Right lung (tissue), 5 donors: ENCODE measurements around the gene SLC16A5. TPM values are rescaled to one million over a fixed set of nuclear protein-coding genes. Genes with fewer than 3 reads are reported as not detected.
"Not testable (repeated sequence)": the region's sequence is repeated elsewhere in the genome, so short reads cannot be mapped to it uniquely, and the experiment has no call there.

Source experiments
- DNase-seq, 2 donors: peaks; one replicate each; pipeline ENCODE4 v3.0.0-alpha.2; 2013
- polyA plus RNA-seq, 5 donors: library from polyadenylated mRNA; unstranded; fragments of 120-200 nt; gene quantifications; one replicate each; pipeline versions ENCODE4 v1.2.1 to v1.2.3, GENCODE V29; 2013; ENCODE audit warnings: inconsistent platforms in 1 of 5, low replicate concordance in 1 of 5; ENCODE audit not compliant: insufficient read length in 5 of 5, insufficient read depth in 1 of 5

SLC16A5 gene
- polyA plus RNA-seq, 5 donors, result 16.1 to 26.8 (median 23.3) TPM

- DNase-seq, result no peak
Observed at GRCh38 chr17:75063626-75064025, 24.1 kb upstream of the SLC16A5 start.

- no peak for DNase-seq
Observed at GRCh38 chr17:75064040-75064439, 23.7 kb upstream of the SLC16A5 start.

- no peak for DNase-seq
Observed at GRCh38 chr17:75064460-75064859, 23.3 kb upstream of the SLC16A5 start.

GRCh38 chr17:75064867-75065561, 22.7 kb upstream of the SLC16A5 start:
- no peak for DNase-seq

GRCh38 chr17:75065562-75066151, 22.1 kb upstream of the SLC16A5 start:
- DNase-seq, result no peak

- no peak for DNase-seq
Observed at GRCh38 chr17:75067856-75068255, 19.9 kb upstream of the SLC16A5 start.

- no peak for DNase-seq
Observed at GRCh38 chr17:75068750-75069149, 19.0 kb upstream of the SLC16A5 start.

- no peak for DNase-seq
Observed at GRCh38 chr17:75069783-75070182, 18.0 kb upstream of the SLC16A5 start.

- DNase-seq, result not testable (repeated sequence)
Observed at GRCh38 chr17:75071478-75072271, 16.1 kb upstream of the SLC16A5 start.

GRCh38 chr17:75072909-75073308, 14.8 kb upstream of the SLC16A5 start:
- DNase-seq, result not testable (repeated sequence)

GRCh38 chr17:75073618-75074047, 14.1 kb upstream of the SLC16A5 start:
- DNase-seq, result no peak

- no peak for DNase-seq
Observed at GRCh38 chr17:75074532-75074931, 13.2 kb upstream of the SLC16A5 start.

GRCh38 chr17:75075597-75076336, 12.0 kb upstream of the SLC16A5 start:
- DNase-seq, result no peak

GRCh38 chr17:75077072-75077495, 10.7 kb upstream of the SLC16A5 start:
- no peak for DNase-seq

- DNase-seq, result peak in 1 of 2 donors; percentile 51
Observed at GRCh38 chr17:75077496-75078283, 10.1 kb upstream of the SLC16A5 start.

- DNase-seq, result no peak
Observed at GRCh38 chr17:75078284-75079022, 9.3 kb upstream of the SLC16A5 start.

- DNase-seq, result no peak
Observed at GRCh38 chr17:75079023-75079373, 8.8 kb upstream of the SLC16A5 start.

- no peak for DNase-seq
Observed at GRCh38 chr17:75081611-75082540, 5.9 kb upstream of the SLC16A5 start.

- no peak for DNase-seq
Observed at GRCh38 chr17:75082683-75083082, 5.1 kb upstream of the SLC16A5 start.
